Stimulated activated memory B cell treated with anti-CD40 and anti-IgM and Interleukin-4, amounts not matched to agents 10 μg/mL and 1 μg/mL and 100 μg/mL, for 72 hours (primary cell): ENCODE measurements around the gene CLEC6A.
"Not testable (repeated sequence)": the region's sequence is repeated elsewhere in the genome, so short reads cannot be mapped to it uniquely, and the experiment has no call there.

Experiments used
- ATAC-seq: fragments of 150-1000 bp; cut with Tn5 transposase; 2 replicates; pipeline ENCODE4 v1.10.0; 2021
- H3K27ac Mint-ChIP-seq: one replicate; pipeline ENCODE4 v1.8.0; 2022; ENCODE audit warnings: mild to moderate bottlenecking, mixed read lengths
- H3K27me3 Mint-ChIP-seq: one replicate; pipeline ENCODE4 v1.8.0; 2022; ENCODE audit warnings: mixed read lengths
- H3K36me3 Mint-ChIP-seq: one replicate; pipeline ENCODE4 v1.8.0; 2022; ENCODE audit warnings: mixed read lengths
- H3K4me1 Mint-ChIP-seq: one replicate; pipeline ENCODE4 v1.8.0; 2022; ENCODE audit warnings: mixed read lengths
- H3K4me3 Mint-ChIP-seq: one replicate; pipeline ENCODE4 v1.8.0; 2022; ENCODE audit warnings: mild to moderate bottlenecking, moderate library complexity, mixed read lengths
- H3K9me3 Mint-ChIP-seq: one replicate; pipeline ENCODE4 v1.8.0; 2022; ENCODE audit warnings: mixed read lengths

CLEC6A gene

DNA sequence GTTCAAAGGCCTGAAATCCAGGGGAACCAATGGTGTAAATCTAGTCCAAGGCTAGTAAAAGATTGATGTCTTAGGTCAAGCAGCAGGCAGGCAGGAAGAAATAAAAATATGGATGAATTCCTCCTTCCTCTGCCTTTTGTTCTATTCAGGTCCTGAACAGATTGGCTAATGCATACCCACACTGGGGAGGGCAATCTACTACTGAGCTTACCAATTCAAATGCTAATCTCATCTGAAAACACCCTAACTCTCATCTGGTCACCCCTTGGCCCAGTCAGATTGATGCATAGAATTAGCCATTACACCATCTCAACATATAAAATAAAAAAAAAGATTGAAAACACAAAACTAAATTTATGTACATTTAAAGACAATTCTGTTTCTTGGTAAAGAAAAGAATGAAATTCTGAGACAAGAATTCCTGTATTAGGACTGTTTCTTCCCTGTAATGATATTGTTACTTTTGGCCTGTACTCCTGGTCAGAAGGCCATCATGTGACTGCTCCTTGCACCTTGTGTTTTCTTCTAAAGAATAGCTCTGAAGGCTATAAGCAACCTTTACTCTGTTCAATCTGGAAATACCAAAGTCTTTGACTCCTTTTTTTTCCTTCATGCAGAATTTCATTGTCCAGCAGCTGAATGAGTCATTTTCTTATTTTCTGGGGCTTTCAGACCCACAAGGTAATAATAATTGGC, 19.9 kb downstream of the CLEC6A start:
- H3K27me3 Mint-ChIP-seq = peaks cover 37% of the 10 kb centered on the region
- peaks cover under 1% of the 10 kb centered on the region for H3K9me3 Mint-ChIP-seq
- H3K36me3 Mint-ChIP-seq = no peaks in the 10 kb centered on the region
- no peak overlapping the region for H3K27ac Mint-ChIP-seq
- no peak for ATAC-seq
- H3K4me3 Mint-ChIP-seq = no peak overlapping the region
- no peaks in the 10 kb centered on the region for H3K4me1 Mint-ChIP-seq

DNA sequence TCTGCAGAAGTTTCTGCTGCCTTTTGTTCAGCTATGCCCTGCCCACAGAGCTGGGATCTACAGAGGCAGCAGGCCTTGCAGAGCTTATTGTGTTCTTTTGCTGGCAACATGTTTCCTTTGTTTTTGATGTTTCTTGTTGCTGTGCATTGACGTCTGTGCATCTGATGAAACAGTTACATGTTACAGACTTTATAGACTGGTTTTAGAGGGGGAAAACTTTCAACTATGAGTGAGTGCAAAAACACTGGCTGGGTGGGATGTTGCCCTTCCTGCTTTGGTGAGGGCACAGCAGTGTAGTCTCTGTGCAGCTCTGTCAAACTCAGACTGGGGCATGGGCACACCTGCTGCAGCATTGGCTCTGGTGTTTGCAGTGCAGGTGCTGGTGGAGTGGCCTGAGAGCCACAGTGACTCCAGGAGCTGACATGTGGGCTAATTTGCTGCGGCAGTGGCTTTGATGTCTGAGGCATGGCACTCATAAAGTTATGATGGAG, 26.9 kb downstream of the CLEC6A start:
- Mint-ChIP-seq H3K9me3 (peaks cover 4% of the 10 kb centered on the region), H3K4me3 (no peak overlapping the region), H3K36me3 (no peaks in the 10 kb centered on the region), H3K27me3 (peaks cover 55% of the 10 kb centered on the region), H3K4me1 (no peaks in the 10 kb centered on the region), H3K27ac (no peak overlapping the region)
- no peak for ATAC-seq

DNA sequence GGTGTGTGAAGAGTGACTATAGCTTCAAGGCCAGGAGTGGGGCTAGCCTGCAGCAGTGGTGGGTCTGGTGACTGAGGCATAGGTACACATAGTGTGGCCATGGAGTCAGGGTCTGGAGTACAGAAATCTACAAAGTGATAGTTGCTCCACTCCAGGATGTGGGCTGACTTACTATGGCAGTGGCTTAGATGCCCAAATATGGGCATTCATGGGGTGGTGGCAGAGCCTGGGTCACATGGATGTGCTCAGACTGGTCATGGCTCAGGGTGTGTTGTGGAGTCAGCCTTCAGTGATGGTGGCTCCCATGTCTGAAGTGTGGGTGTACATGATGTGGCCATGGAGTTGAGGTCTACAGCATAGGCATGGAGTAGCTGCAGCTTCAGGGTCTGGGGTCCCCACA, 27.3 kb downstream of the CLEC6A start:
- Mint-ChIP-seq H3K4me3 (no peak overlapping the region), H3K4me1 (no peaks in the 10 kb centered on the region), H3K27ac (no peak overlapping the region), H3K9me3 (peaks cover 5% of the 10 kb centered on the region), H3K27me3 (peaks cover 55% of the 10 kb centered on the region), H3K36me3 (no peaks in the 10 kb centered on the region)
- ATAC-seq = no peak

DNA sequence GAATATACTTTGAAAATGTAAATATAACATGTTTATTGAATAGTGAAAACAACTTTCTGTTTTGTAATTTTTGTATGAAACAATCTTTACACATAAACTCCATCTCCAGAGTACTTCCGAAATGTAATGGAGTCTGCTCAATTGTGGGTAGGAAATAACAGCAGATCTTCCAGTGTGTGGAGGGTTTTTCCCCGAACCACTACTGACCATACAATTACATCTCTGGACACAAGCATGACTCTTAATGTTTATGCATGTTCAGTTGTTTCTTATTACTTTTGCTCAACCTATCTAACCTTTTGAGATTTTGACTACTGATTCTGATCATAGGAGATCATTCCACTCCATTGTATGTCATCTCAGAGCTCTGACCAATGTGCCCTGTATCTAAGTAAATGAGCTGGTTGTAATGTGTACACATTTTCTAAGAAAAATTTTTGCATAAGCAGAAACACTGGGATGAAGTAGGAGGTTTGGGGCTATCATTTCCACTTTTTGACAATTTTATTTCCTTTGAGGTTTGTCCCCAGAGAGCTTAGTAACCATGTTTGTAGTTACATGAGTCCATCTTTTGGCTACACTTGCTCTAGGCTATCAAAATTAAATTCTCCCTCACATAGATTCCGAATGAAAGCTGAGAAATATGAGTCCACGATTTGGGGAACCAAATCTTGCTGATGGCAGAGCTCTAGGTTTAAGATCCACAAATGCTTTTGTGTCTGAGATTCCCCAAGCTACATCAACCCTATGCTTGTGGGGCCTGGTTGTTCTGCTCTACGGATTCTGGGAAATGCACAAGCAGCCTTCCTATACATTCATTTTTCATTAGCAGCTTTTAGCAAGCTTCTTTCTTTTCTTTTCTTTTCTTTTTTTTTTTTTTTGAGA, 36.1 kb downstream of the CLEC6A start:
- H3K27me3 Mint-ChIP-seq = peaks cover 50% of the 10 kb centered on the region
- ATAC-seq = no peak
- H3K4me3 Mint-ChIP-seq = no peak overlapping the region

DNA sequence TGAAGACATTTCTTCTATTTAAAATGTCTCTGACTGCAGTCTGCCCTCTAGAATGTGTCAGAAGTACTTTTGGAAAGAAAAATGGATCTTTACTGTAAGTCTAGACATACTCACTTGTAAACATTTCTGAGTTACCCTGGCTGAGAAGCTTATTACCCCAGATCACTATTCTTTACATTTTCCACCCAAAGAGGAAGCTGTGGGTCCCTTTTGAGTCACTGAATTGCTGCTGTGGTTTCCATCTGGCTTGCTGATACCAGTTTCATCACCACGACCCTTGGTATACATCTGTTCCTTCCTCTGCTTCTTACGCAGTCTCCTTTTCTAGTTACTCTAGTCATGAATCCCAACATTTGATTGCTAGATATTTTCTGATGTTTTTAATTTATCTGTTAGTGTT, 37.3 kb downstream of the CLEC6A start:
- no peaks in the 10 kb centered on the region for H3K36me3 Mint-ChIP-seq
- peaks cover 3% of the 10 kb centered on the region for H3K9me3 Mint-ChIP-seq
- peaks cover 51% of the 10 kb centered on the region for H3K27me3 Mint-ChIP-seq
- ATAC-seq = peak; percentile 97
- no peak overlapping the region for H3K27ac Mint-ChIP-seq
- H3K4me1 Mint-ChIP-seq = peaks cover 21% of the 10 kb centered on the region
- no peak overlapping the region for H3K4me3 Mint-ChIP-seq

More for the DNA sequence above, 36.1 kb downstream of the CLEC6A start:
- Mint-ChIP-seq H3K36me3 (no peaks in the 10 kb centered on the region), H3K27ac (no peak overlapping the region), H3K9me3 (peaks cover 3% of the 10 kb centered on the region), H3K4me1 (peaks cover 21% of the 10 kb centered on the region)

DNA sequence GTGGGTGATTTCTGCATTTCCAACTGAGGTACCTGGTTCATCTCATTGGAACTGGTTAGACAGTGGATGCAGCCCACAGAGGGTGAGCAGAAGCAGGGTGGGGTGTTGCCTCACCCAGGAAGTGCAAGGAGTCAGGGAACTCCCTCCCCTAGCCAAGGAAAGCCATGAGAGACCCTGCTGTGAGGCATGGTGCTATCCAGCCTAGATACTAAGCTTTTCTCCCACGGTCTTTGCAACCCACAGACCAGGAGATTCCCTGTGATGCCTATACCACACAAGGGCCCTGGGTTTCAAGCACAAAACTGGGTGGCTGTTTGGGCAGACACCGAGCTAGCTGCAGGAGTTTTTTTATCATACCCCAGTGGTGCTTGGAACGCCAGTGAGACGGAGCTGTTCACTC, 39.9 kb downstream of the CLEC6A start:
- not testable (repeated sequence) for H3K9me3 Mint-ChIP-seq, H3K4me3 Mint-ChIP-seq, ATAC-seq, H3K27ac Mint-ChIP-seq, H3K36me3 Mint-ChIP-seq
- Mint-ChIP-seq H3K4me1 (peaks cover 21% of the 10 kb centered on the region), H3K27me3 (peaks cover 53% of the 10 kb centered on the region)

DNA sequence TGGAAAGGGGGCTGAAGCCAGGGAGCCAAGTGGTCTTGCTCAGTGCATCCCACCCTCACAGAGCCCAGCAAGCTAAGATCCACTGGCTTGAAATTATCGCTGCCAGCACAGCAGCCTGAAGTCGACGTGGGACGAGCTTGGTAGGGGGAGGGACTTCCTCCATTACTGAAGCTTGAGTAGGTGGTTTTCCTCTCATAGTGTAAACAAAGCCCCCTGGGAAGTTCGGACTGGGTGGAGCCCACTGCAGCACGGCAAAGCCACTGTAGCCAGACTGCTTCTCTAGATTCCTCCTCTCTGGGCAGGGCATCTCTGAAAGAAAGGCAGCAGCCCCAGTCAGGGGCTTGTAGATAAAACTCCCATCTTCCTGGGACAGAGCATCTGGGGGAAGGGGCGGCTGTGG, 40.3 kb downstream of the CLEC6A start:
- not testable (repeated sequence) for H3K27ac Mint-ChIP-seq, H3K4me3 Mint-ChIP-seq, ATAC-seq, H3K9me3 Mint-ChIP-seq, H3K36me3 Mint-ChIP-seq
- Mint-ChIP-seq H3K4me1 (peaks cover 21% of the 10 kb centered on the region), H3K27me3 (peaks cover 53% of the 10 kb centered on the region)

DNA sequence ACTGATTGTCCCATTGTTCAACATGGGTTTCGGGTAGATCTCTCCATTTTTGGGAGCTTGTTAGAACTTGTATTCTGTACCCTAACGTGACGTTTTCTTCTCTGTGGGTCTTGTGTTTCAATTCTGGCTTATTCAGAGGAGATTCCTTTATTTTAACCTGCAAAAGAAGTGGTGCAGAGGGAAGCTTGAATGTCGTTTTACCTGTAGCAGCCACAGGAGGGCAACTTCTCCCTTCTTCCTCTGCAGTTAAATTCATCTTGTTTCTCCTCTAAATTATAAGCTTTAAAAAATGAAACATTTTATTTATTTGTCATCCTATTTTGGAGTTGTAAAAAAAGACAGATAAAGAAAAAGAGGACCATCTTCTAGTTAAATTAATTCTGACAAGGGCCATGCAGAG, 43.9 kb downstream of the CLEC6A start:
- no peak for ATAC-seq
- peaks cover 7% of the 10 kb centered on the region for H3K4me1 Mint-ChIP-seq
- peaks cover 53% of the 10 kb centered on the region for H3K27me3 Mint-ChIP-seq
- H3K9me3 Mint-ChIP-seq = no peaks in the 10 kb centered on the region
- no peak overlapping the region for H3K4me3 Mint-ChIP-seq
- H3K27ac Mint-ChIP-seq = no peak overlapping the region
- no peaks in the 10 kb centered on the region for H3K36me3 Mint-ChIP-seq

DNA sequence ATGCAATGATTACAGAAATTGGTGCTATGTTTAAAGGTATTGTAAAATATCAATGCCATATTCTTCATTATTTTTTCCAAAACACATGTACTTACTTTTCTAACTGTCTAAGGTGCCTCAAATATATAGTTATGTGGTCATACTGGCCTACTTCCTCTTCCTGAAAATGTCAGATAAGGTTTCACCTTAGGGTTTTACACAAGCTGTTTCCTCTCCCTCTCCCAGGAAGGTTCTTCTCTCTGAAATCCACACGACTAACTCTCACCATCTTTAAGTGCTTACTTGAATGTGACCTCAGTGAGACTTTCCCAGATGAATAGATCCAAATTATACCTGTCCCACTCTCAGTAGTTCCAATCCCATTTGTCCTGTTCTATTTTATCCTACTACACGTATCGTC, 46.0 kb downstream of the CLEC6A start:
- Mint-ChIP-seq H3K4me3 (no peak overlapping the region), H3K27ac (no peak overlapping the region), H3K27me3 (peaks cover 33% of the 10 kb centered on the region), H3K9me3 (peaks cover 7% of the 10 kb centered on the region), H3K36me3 (no peaks in the 10 kb centered on the region), H3K4me1 (peaks cover 7% of the 10 kb centered on the region)
- peak; percentile 72 for ATAC-seq

DNA sequence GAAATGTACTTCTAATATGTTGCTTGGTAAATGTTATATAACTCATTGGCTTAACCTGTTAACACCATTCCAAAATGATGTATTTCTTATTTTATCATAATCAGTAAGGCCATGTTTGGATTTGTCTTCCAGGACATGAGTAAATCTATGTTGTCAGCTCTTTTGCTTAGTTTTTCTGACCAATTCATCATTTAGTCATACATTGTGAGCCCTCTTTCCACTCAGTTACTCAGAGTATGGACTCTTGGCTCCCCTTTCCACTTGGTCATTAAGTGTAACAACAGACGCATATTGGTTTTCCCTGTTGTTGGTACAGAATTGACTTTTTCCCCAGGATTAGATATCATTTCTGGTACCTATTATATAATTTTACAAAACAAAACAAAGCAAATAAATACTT, 48.6 kb downstream of the CLEC6A start:
- no peak overlapping the region for H3K4me3 Mint-ChIP-seq
- no peak for ATAC-seq
- H3K27me3 Mint-ChIP-seq = peaks cover 35% of the 10 kb centered on the region
- peaks cover 17% of the 10 kb centered on the region for H3K4me1 Mint-ChIP-seq
- H3K36me3 Mint-ChIP-seq = no peaks in the 10 kb centered on the region
- H3K27ac Mint-ChIP-seq = no peak overlapping the region
- peaks cover 7% of the 10 kb centered on the region for H3K9me3 Mint-ChIP-seq

DNA sequence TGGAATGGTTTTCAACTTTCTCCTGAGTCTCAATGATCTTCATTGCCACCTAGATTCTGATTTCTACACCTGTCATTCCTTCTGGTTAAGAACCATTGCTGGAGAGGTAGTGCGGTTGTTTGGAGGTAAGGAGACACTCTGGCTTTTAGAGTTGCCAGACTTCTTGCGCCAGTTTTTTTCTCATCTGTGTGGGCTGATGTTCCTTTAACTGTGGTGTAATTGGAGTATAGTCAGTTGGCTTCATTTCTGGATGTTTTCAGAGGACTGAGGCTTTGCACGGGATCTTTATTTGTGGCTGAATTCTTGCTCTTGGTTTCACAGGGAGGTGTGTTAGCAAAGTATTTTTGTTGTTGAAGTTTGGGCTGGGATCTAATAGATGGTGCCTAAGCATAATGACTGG, 51.8 kb downstream of the CLEC6A start:
- Mint-ChIP-seq H3K4me3 (no peak overlapping the region), H3K27ac (no peak overlapping the region), H3K27me3 (peaks cover 53% of the 10 kb centered on the region), H3K9me3 (peaks cover 7% of the 10 kb centered on the region), H3K4me1 (peaks cover 17% of the 10 kb centered on the region), H3K36me3 (no peaks in the 10 kb centered on the region)
- no peak for ATAC-seq

DNA sequence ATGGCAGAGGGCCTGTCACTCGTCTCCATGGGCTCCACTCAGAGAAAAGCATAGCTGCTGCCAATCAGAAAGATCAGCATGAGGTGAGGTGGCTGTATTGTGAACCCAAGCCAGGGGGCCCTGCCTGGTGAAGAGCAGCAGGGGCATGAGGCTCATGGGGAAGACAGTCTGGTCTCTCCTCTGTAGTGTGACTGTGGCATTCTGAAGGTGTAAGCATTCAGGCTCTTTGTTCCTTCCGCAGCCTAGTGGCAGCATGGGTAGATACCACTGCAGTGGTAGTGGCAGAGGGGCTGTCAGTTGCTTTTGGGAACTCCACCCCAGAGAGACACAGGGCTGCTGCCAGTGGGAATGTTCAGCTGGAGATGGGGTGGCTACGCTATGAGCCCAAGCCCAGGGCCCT, 52.5 kb downstream of the CLEC6A start:
- ATAC-seq = no peak
- Mint-ChIP-seq H3K9me3 (peaks cover 7% of the 10 kb centered on the region), H3K27me3 (peaks cover 59% of the 10 kb centered on the region), H3K4me3 (no peak overlapping the region), H3K36me3 (no peaks in the 10 kb centered on the region), H3K27ac (no peak overlapping the region), H3K4me1 (peaks cover 17% of the 10 kb centered on the region)

DNA sequence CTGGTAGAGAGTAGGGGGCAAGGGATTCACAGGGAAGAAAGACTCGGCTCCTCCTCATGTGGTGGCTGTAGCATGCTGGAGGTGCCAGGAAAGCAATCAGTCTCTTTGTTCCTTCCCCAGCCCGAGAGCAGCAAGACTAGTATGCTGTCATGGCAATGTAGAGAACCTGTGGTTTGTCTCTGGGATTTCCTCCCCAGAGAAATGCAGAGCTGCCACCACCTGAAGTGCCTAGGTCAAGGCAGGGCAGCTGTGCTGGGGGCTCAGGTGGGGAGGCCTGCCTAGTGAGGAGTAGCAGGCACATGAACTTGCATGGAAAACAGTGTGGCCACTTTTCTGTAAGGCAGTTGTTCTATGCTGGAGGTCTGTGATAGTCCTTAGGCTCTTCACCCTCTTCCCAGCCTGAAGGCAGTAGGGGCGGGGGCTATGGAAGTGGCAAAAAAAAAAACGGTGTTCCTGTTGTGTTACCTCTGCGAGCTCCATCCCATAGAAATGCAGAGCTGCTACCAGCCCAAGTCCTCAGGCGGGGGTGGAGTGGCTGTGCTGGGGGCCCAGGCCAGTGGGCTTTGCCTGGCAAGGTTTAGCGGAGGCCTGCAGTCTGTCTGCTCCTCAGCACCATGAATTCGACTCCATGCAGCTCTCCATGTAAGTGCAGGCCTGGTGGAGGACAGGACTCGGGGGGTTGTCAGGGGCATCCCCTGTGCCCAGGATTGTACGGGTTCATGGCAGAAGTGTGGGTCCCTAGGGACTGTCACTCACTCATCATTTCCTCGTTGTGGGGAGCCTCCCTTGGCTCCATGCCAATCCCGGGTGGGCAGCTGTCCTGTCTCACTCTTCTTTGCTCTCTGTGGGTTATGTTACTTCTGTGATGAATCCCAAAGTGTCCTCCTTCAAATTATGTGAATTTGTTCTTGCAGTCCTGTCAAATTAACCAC, 53.4 kb downstream of the CLEC6A start:
- Mint-ChIP-seq H3K27me3 (peaks cover 68% of the 10 kb centered on the region), H3K4me3 (no peak overlapping the region), H3K36me3 (no peaks in the 10 kb centered on the region), H3K4me1 (peaks cover 17% of the 10 kb centered on the region), H3K9me3 (peaks cover 7% of the 10 kb centered on the region), H3K27ac (no peak overlapping the region)
- peak; percentile 59 for ATAC-seq

DNA sequence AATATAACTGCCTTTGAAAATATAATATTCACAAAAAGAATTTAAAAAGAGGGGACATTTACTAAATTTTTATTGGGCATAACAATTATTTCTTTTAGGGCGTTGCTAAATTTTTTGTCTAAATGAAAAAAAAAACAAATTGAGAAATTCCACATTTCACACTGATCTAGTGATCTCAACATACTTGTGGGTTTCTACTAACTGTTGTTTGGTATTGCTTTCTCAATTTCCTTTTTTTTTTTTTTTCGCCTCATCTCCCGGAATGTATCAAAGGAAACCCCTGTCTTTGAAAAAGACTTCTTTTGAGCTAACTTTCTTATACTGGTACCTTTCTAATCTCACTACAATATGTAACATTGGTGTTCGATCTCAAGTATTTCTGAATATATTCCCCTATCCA, 57.5 kb downstream of the CLEC6A start, which contains the start of gene CLEC4D:
Gene CLEC4D, plus strand, starts transcription at position 248 of the 400 bp plus-strand sequence. CDS start 230 bp downstream, outside the sequence.
- no peak for ATAC-seq
- Mint-ChIP-seq H3K27me3 (peaks cover 79% of the 10 kb centered on the region), H3K9me3 (no peaks in the 10 kb centered on the region), H3K4me3 (no peak within 1 kb of the TSS), H3K4me1 (peaks cover 17% of the 10 kb centered on the region), H3K36me3 (no peaks in the 10 kb centered on the region), H3K27ac (no peak within 1 kb of the TSS)

DNA sequence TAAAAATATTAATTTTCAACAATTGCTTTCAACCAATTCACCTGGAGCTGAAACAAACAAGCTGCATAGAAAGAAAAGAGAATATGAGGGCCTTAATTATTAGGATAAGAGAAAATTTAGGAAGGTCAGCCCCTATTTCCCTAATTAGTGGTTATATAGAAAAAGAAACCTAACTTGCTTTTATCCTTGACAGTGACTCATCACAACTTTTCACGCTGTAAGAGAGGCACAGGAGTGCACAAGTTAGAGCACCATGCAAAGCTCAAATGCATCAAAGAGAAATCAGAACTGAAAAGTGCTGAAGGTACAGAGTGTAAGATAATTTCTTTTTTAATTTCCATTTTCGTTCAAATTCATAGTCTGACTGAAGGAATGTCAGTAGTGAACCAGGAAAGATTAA, 62.2 kb downstream of the CLEC6A start:
- no peak for ATAC-seq
- Mint-ChIP-seq H3K4me3 (no peak overlapping the region), H3K27ac (no peak overlapping the region), H3K4me1 (no peaks in the 10 kb centered on the region), H3K36me3 (no peaks in the 10 kb centered on the region), H3K27me3 (peaks cover 52% of the 10 kb centered on the region), H3K9me3 (no peaks in the 10 kb centered on the region)
